Astrocyte (in vitro differentiated cells and primary cell): ENCODE results near the gene ZNF775.

Experiments used
- EZH2 ChIP-seq: IDR thresholded peaks from 2 replicates; pipeline ENCODE4 v1.6.1; 2012; ENCODE audit warnings: mild to moderate bottlenecking, low read length, inconsistent platforms; ENCODE audit not compliant: insufficient read depth
- TF ChIP-seq, protein P1 (sequence below): IDR thresholded peaks from 2 replicates; pipeline ENCODE4 v1.5.1; 2011; ENCODE audit warnings: low read depth, mild to moderate bottlenecking, inconsistent platforms, low read length, moderate library complexity; ENCODE audit not compliant: insufficient read depth

GRCh38 chr7:150401424-150401790 lies 22.3 kb downstream of the ZNF775 start:
- TF ChIP-seq, protein P1, sequence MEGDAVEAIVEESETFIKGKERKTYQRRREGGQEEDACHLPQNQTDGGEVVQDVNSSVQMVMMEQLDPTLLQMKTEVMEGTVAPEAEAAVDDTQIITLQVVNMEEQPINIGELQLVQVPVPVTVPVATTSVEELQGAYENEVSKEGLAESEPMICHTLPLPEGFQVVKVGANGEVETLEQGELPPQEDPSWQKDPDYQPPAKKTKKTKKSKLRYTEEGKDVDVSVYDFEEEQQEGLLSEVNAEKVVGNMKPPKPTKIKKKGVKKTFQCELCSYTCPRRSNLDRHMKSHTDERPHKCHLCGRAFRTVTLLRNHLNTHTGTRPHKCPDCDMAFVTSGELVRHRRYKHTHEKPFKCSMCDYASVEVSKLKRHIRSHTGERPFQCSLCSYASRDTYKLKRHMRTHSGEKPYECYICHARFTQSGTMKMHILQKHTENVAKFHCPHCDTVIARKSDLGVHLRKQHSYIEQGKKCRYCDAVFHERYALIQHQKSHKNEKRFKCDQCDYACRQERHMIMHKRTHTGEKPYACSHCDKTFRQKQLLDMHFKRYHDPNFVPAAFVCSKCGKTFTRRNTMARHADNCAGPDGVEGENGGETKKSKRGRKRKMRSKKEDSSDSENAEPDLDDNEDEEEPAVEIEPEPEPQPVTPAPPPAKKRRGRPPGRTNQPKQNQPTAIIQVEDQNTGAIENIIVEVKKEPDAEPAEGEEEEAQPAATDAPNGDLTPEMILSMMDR: no peak
- TF ChIP-seq EZH2: no peak
